ENCODE measurements around the gene HS3ST3A1.
A peak's percentile ranks its signal among the peaks of the same experiment; 100 is the strongest.

Gene HS3ST3A1

DNA sequence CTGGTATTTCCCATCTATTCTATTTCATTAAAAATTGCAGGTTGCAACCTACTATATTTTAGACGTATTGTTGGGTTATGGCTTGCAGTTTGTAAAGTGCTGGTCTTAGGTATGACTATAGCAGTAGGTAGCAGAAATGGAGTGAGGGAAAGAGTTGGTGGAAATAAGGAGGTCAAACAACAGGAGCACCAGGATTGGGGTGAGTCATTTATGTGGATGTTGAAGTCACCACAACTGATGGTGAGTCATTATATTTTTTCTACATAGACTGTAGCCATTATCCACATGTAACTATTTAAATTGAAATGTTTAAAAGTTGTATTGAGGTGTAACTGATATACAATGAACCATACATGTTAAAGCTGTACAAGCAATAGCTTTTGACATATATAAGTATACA lies 25.0 kb upstream of the HS3ST3A1 start:
- no peak overlapping the region for H3K4me3 ChIP-seq (ENCODE audit: low read length)
- no peak for DNase-seq (ENCODE audit: low read depth)
- TF ChIP-seq, protein P1, sequence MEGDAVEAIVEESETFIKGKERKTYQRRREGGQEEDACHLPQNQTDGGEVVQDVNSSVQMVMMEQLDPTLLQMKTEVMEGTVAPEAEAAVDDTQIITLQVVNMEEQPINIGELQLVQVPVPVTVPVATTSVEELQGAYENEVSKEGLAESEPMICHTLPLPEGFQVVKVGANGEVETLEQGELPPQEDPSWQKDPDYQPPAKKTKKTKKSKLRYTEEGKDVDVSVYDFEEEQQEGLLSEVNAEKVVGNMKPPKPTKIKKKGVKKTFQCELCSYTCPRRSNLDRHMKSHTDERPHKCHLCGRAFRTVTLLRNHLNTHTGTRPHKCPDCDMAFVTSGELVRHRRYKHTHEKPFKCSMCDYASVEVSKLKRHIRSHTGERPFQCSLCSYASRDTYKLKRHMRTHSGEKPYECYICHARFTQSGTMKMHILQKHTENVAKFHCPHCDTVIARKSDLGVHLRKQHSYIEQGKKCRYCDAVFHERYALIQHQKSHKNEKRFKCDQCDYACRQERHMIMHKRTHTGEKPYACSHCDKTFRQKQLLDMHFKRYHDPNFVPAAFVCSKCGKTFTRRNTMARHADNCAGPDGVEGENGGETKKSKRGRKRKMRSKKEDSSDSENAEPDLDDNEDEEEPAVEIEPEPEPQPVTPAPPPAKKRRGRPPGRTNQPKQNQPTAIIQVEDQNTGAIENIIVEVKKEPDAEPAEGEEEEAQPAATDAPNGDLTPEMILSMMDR (conservative IDR thresholded peaks at IDR 0.05; ENCODE audit: low read depth, low read length) = no peak

DNA sequence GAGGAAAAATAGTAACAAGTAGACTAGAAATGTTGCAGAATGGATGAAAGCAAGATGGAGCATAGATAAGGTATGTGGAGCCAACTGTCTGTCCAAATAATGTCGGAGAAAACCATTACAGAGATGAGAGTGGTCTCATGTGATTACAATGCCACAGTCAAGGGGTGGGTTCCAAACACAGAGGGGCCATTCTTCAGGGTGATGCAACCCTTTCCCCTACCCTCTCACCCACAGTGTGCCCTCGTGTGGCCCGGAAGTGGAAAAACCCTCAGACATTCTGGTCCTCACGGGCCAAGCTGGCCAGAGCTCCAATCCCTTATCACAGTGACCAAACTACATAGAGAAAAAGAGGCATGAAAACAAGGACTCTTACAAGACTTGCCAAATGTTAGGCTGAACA lies 17.7 kb upstream of the HS3ST3A1 start:
- TF ChIP-seq, protein P1 (conservative IDR thresholded peaks at IDR 0.05; ENCODE audit: low read depth, low read length) = no peak

DNA sequence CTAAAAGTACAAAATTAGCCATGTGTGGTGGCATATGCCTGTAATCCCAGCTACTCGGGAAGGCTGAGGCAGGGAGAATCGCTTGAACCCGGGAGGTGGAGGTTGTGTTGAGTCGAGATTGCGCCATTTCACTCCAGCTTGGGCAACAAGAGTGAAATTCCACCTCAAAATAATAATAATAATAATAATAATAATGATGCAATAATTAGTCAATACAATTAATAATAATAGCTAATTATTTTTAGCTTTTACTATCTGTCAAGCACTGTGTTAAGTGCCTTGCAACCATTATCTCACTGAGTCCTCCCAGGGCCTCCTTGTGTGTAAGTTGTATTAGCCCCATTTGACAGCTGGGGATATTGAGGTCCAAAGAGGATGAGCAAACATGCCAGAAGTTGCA lies 14.3 kb upstream of the HS3ST3A1 start:
- TF ChIP-seq, protein P1 (conservative IDR thresholded peaks at IDR 0.05; ENCODE audit: low read depth, low read length) = no peak
- H3K4me3 ChIP-seq (ENCODE audit: low read length) = no peak overlapping the region
- DNase-seq (ENCODE audit: low read depth) = no peak

More for the DNA sequence above, 17.7 kb upstream of the HS3ST3A1 start:
- H3K4me3 ChIP-seq (ENCODE audit: low read length) = no peak overlapping the region
- no peak for DNase-seq (ENCODE audit: low read depth)

DNA sequence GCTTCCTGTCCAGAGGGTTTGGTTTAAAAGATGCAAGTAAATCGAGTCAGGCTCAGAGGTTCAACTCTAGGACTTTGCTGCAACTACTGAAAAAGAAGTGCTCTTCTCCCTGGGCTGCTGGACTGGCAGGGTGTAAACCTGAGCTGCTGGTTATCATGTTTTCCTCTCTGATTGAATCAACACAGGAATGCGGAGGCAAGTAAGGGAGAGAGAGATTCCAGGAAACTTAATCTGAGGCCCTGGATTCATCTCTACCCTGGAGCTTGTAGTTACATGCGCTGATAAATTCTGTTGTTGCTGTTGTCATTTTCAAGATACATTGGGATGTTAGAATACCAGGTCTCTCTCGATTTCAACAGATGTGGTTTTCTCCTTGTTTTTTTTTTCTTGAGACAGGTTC lies 8.2 kb upstream of the HS3ST3A1 start:
- no peak overlapping the region for H3K4me3 ChIP-seq (ENCODE audit: low read length)
- TF ChIP-seq, protein P1 (conservative IDR thresholded peaks at IDR 0.05; ENCODE audit: low read depth, low read length) = no peak
- no peak for DNase-seq (ENCODE audit: low read depth)

DNA sequence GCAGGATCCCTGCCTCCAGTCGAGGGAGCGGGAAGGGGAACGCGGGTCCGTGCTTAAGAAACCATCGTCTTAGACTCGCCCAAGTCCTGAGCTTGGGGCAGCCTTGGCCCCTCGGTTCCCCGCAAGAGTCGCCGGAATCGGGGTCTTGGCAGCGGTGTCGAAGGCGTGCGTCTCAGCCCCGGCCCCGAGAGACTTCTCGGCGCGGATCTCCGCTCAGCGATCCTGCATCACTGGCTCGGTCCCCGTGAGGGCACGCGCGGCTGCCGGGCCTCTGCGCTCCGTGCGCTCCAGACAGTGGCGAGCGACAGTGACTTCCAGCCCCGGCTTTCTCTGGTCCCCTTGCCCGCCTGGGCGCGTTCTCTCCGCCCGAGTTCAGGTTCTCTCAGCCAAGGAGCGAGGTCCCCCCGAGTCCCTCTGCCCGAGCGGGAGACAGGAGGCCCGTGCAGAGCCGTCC lies 380 bp downstream of the HS3ST3A1 start:
- TF ChIP-seq, protein P1 (conservative IDR thresholded peaks at IDR 0.05; ENCODE audit: low read depth, low read length) = no peak
- peak overlapping the region; percentile 85 for H3K4me3 ChIP-seq (ENCODE audit: low read length)
- no peak for DNase-seq (ENCODE audit: low read depth)

DNA sequence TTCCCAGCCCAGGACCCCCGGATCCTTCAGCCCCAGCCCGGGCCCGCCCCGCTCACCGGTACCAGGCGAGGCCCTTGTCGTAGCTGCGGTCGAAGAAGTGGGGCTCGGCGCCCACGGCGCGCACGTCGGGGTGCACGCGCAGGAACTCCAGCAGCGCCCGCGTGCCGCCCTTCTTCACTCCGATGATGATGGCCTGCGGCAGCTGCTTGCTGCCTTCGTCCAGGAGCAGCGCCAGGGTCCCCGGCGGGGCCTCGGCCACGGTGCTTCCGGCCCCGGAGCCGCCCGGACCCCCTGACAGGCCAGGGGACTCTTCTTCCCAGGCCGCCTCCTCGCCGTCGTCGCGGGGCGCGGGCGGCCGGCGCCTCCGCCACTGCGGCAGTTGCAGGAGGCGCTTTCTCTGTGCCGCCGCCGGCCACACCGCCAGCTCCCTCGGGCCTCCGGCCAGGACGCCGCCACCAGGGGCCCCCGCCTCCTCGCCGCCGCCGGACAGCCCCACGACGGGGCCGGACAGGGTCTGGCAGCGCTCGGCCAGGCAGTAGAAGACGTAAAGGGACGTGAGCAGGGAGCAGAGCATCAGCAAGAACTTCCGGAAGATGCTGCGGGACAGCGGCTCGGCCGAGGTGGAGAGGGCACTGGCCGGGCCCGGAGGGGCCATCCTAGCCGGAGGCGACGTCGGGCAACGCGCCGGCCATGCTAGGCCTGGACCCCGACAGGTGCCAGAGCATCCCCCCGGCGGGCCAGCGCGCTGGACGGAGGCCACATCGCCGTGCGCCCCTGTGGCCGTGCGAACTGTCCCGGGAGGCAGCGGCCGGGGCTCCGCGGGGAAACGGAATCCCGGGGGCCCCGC lies 1.0 kb downstream of the HS3ST3A1 start:
- TF ChIP-seq, protein P1 (conservative IDR thresholded peaks at IDR 0.05; ENCODE audit: low read depth, low read length) = no peak
- DNase-seq (ENCODE audit: low read depth) = no peak
- peak overlapping the region; percentile 85 for H3K4me3 ChIP-seq (ENCODE audit: low read length)

DNA sequence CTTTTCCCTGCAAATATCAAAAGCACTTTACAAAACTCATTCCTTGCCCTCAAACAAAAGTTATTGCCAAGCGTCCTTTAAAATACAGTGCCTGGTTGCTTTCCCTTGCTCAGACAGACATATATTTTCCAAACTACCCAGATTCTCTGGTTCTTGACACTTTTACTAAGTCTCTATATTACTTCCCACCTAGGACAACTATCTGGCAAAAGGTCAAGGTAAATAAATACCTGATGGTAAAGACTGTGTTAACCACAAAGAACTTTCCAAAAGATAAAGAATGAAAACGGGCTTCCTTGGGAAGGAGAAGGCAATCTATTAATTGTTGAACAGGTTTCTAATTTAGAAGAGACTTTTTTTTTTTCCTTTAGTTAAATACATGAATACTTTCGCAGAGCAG lies 1.9 kb downstream of the HS3ST3A1 start:
- TF ChIP-seq, protein P1 (conservative IDR thresholded peaks at IDR 0.05; ENCODE audit: low read depth, low read length) = no peak
- peak overlapping the region; percentile 85 for H3K4me3 ChIP-seq (ENCODE audit: low read length)
- no peak for DNase-seq (ENCODE audit: low read depth)

All from retinal pigment epithelial cell (primary cell).